Tibial nerve (tissue), 4 donors: Measurements from ENCODE around the gene ERI3.

ENCODE experiments used
- CTCF ChIP-seq, 5 experiments: fragments of 200-600 bp in 3 of 5; fragments of 450-650 bp in 2 of 5; sonication (generic) in 3 of 5; IDR thresholded peaks; one replicate each; pipeline ENCODE4 v1.5.1; 2016 to 2019; ENCODE audit warnings: antibody characterized with exemption in 5 of 5, mild to moderate bottlenecking in 3 of 5, moderate library complexity in 2 of 5
- EP300 ChIP-seq, 2 donors: sonication (generic); formaldehyde crosslinking; IDR thresholded peaks; one replicate each; pipeline ENCODE4 v1.6.1; 2017; ENCODE audit warnings: antibody characterized with exemption in 2 of 2, mild to moderate bottlenecking in 1 of 2
- POLR2A ChIP-seq, 2 donors: fragments of 450-650 bp; IDR thresholded peaks; one replicate each; pipeline ENCODE4 v1.6.1; 2017; ENCODE audit warnings: antibody characterized with exemption in 2 of 2, mild to moderate bottlenecking in 2 of 2, moderate library complexity in 2 of 2

- TF ChIP-seq CTCF (IDR thresholded peaks at IDR 0.05): peak; percentile 47 to 74 (median 65)
- TF ChIP-seq POLR2A (IDR thresholded peaks at IDR 0.05): no peak
- no peak for TF ChIP-seq EP300 (IDR thresholded peaks at IDR 0.05)
Measured at GRCh38 chr1:44237721-44238457, 117.2 kb downstream of the ERI3 start.
